ENCODE data around the gene TMEM11.

DNA sequence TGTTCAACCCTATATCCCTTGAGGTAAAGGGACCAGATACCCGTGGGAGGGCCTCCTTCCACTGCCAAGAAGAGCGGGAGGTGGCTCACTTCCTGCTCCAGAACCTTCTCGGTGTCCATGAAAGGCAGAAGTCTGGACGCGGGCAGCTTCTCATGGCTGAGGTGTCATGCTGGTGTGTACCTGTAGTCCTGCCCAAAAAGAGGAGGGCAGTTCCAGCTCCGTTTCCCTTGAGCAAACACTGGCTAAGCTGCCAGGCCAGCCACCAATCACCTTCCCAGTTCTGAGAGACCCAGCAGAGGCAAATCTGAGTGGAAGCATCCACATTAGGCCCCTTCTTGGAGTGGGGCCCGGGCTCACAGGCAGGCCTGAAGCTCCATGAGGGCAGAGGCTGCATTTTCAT is 5.6 kb downstream of the TMEM11 start:
- TF ChIP-seq, protein P1, sequence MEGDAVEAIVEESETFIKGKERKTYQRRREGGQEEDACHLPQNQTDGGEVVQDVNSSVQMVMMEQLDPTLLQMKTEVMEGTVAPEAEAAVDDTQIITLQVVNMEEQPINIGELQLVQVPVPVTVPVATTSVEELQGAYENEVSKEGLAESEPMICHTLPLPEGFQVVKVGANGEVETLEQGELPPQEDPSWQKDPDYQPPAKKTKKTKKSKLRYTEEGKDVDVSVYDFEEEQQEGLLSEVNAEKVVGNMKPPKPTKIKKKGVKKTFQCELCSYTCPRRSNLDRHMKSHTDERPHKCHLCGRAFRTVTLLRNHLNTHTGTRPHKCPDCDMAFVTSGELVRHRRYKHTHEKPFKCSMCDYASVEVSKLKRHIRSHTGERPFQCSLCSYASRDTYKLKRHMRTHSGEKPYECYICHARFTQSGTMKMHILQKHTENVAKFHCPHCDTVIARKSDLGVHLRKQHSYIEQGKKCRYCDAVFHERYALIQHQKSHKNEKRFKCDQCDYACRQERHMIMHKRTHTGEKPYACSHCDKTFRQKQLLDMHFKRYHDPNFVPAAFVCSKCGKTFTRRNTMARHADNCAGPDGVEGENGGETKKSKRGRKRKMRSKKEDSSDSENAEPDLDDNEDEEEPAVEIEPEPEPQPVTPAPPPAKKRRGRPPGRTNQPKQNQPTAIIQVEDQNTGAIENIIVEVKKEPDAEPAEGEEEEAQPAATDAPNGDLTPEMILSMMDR (conservative IDR thresholded peaks at IDR 0.05; ENCODE audit: low read depth, low read length), result no peak
- TF ChIP-seq CEBPB (IDR thresholded peaks at IDR 0.05; ENCODE audit: low read depth, low read length), result no peak
- TF ChIP-seq RFX5 (IDR thresholded peaks at IDR 0.05; ENCODE audit: low read depth, low read length), result no peak
- no peak for TF ChIP-seq RAD21 (IDR thresholded peaks at IDR 0.05; ENCODE audit: low read length)
- no peak for TF ChIP-seq RCOR1 (IDR thresholded peaks at IDR 0.05; ENCODE audit: insufficient replicate concordance, low read length)

Data from IMR-90 (cell line).